Nephron (organoid): ENCODE measurements around the gene TECPR2.

ENCODE experiments used
- H3K27ac Mint-ChIP-seq, 3 experiments: 2 replicates each; pipeline ENCODE4 v1.8.0; 2020; ENCODE audit warnings: mixed read lengths in 3 of 3, mild to moderate bottlenecking in 2 of 3, moderate library complexity in 1 of 3
- H3K27me3 Mint-ChIP-seq: 2 replicates; pipeline ENCODE4 v1.8.0; 2021; ENCODE audit warnings: low read depth, mild to moderate bottlenecking, moderate library complexity, mixed read lengths
- H3K36me3 Mint-ChIP-seq: 2 replicates; pipeline ENCODE4 v1.8.0; 2020; ENCODE audit warnings: low read depth, mixed read lengths
- H3K4me1 Mint-ChIP-seq: 2 replicates; pipeline ENCODE4 v1.8.0; 2020; ENCODE audit warnings: mixed read lengths
- H3K4me3 Mint-ChIP-seq, 3 experiments: 2 replicates each; pipeline ENCODE4 v1.8.0; 2020; ENCODE audit warnings: mild to moderate bottlenecking in 3 of 3, mixed read lengths in 3 of 3, moderate library complexity in 2 of 3
- H3K9me3 Mint-ChIP-seq: 2 replicates; pipeline ENCODE4 v1.8.0; 2020; ENCODE audit warnings: mixed read lengths
- TF ChIP-seq, protein P1 (sequence below), 3 experiments: fragments of 200-600 bp; sonication (generic); IDR thresholded peaks; one replicate each; pipeline ENCODE4 v1.5.0; 2021; ENCODE audit warnings: antibody characterized with exemption in 3 of 3; ENCODE audit not compliant: unreplicated experiment in 3 of 3

Gene TECPR2

DNA sequence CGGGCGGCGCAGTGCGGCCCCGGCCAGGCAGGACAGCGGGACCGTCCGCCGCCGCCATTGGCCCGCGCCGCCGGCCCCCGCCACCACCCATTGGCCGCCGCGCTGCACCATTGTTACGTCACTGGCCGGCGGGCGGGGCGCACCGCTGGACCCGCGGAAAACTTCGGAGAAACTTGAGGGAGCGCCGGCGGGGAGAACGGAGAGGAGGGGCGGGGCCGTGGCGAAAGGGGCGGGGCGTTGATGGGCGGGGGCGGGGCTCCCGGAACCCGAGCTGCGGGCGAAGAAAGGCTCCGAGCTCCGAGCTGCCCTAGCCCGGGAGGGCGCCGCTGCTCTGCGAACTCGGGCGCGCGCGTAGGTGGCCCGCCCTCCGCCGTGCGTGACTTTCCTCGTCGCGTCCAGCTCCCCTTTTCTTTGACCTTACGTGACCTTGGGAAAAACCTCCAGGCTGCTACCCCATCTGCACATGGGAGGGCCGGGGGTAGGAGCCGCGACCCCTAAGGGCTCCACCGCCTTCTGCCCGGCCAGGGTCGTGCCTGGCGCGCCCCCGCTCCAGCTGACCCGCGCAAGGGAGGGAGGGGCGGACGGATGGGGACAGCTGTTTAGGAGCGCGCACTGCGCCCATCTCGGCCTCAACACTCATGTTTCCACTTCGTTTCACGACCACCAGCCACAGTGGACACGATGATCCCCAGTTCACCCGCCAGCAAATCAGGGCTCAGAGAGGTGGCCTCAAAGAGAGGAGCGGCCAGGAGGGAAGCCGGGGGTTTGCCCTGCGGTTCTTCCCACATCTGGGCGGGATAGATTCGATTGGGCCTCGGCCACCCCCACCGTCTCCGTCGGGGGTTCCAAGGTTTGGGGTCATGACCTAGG is 147.2 kb downstream of the TECPR2 start, which contains the start of gene ANKRD9:
Gene ANKRD9, minus strand, starts transcription at position 31 of the 870 bp plus-strand sequence. CDS start 1,887 bp downstream, outside the sequence.
- Mint-ChIP-seq H3K27ac (peak within 1 kb of the TSS in 2 of 3 experiments; percentile 54 to 78), H3K9me3 (no peaks in the 10 kb centered on the region), H3K4me3 (peak within 1 kb of the TSS; percentile 84 to 88 (median 85)), H3K27me3 (peaks cover 7% of the 10 kb centered on the region), H3K4me1 (no peaks in the 10 kb centered on the region), H3K36me3 (no peaks in the 10 kb centered on the region)
- TF ChIP-seq, protein P1, sequence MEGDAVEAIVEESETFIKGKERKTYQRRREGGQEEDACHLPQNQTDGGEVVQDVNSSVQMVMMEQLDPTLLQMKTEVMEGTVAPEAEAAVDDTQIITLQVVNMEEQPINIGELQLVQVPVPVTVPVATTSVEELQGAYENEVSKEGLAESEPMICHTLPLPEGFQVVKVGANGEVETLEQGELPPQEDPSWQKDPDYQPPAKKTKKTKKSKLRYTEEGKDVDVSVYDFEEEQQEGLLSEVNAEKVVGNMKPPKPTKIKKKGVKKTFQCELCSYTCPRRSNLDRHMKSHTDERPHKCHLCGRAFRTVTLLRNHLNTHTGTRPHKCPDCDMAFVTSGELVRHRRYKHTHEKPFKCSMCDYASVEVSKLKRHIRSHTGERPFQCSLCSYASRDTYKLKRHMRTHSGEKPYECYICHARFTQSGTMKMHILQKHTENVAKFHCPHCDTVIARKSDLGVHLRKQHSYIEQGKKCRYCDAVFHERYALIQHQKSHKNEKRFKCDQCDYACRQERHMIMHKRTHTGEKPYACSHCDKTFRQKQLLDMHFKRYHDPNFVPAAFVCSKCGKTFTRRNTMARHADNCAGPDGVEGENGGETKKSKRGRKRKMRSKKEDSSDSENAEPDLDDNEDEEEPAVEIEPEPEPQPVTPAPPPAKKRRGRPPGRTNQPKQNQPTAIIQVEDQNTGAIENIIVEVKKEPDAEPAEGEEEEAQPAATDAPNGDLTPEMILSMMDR (IDR thresholded peaks at IDR 0.05; ENCODE audit: unreplicated experiment in 3 of 3), result no peak

DNA sequence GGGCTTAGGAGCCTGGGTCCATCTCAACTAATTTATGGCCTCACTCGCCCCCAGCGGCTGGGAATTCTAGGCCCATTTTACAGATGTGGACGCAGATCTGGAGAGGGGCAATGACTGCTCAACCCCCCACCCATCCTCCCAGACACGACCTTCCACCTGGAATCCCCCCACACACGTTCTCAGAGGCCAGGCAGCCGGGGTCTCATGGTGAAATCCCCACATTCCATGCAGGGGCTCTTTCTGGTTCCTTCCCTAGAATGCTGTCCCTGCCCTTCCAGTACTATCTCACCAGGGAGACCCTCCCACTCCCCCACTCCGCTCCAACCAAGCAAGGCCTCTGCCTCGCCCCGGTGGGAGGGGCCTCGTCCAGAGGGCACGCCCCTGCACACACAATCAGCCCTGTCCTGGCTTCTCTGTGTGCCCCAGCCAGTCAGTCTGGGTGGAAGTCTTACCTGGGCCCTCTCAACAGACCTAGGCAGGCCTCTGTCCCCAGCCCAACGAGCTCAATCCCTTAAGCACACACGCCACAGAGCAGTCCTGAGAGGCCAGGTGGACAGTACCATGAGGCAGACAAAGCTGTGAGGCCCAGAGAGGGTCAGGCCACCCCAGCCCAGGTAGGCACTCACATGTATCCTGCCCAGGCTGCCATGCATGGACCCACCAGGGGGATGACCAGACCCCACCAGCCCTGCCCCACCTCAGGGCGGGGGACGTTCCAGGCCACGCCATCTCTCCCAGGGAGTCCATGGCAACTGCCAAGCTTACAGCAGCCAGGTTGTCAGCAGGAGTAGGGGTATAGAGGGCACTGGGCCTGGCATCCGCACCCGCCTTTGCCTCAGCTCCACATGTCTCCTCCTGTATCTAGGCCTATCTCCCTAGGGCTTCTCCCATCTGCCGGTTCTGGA is 148.1 kb downstream of the TECPR2 start:
- H3K27ac Mint-ChIP-seq, result peak overlapping the region in 2 of 3 experiments; percentile 28 to 78
- TF ChIP-seq, protein P1 (IDR thresholded peaks at IDR 0.05; ENCODE audit: unreplicated experiment in 3 of 3), result no peak
- H3K4me3 Mint-ChIP-seq, result peak overlapping the region; percentile 84 to 88 (median 85)
- H3K9me3 Mint-ChIP-seq, result no peaks in the 10 kb centered on the region
- peaks cover 7% of the 10 kb centered on the region for H3K27me3 Mint-ChIP-seq
- H3K36me3 Mint-ChIP-seq, result no peaks in the 10 kb centered on the region
- H3K4me1 Mint-ChIP-seq, result no peaks in the 10 kb centered on the region

DNA sequence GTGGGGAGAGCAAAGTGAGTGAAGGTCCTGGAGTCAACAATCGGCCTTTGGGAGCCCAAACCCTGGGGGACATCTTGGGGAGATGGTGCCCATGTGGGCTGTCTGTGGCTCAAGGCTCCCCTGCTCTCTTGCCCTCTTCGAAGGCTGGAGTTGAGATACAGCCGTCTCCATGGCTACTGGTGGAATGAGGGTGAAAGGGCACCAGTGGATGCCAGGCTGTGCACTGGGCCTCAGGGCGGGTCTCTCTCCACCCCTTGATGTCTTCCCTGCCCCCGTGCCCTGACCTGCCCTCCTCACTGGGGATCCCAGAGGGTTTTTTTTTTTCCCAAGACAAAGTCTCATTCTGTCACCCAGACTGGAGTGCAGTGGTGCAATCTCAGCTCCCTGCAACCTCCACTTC is 148.8 kb downstream of the TECPR2 start:
- Mint-ChIP-seq H3K27me3 (peaks cover 7% of the 10 kb centered on the region), H3K4me1 (no peaks in the 10 kb centered on the region), H3K9me3 (no peaks in the 10 kb centered on the region), H3K27ac (no peak overlapping the region), H3K4me3 (peak overlapping the region; percentile 67 to 77 (median 77)), H3K36me3 (no peaks in the 10 kb centered on the region)
- TF ChIP-seq, protein P1 (IDR thresholded peaks at IDR 0.05; ENCODE audit: unreplicated experiment in 3 of 3), result no peak

DNA sequence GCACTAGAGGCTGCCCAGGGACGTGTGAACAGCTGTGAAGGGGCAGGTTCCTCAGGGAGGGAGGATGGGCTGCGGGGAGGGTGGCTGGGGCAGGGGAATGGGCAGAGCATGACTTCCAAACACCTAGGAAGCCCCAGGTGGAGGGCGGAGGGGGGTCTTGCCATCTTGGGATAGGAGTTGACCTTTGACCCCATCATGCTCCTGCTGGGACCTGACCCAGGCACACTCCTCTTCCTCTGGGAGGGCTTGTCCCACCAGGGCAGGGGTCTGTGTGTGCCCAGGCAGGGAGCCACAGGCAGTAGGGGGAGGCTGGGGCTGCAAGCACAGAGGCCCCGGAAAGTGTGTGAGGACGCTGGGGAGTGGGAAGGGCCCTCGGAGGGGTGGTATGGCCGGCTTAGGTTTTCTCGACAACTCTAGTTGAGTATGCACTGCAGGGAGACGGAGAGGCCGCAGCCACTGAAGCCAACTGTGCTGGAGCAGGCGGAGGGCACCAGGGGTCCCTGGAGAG is 150.1 kb downstream of the TECPR2 start:
- TF ChIP-seq, protein P1 (IDR thresholded peaks at IDR 0.05; ENCODE audit: unreplicated experiment in 3 of 3), result no peak
- Mint-ChIP-seq H3K4me3 (peak overlapping the region; percentile 29 to 64 (median 34)), H3K36me3 (no peaks in the 10 kb centered on the region), H3K27ac (no peak overlapping the region), H3K4me1 (no peaks in the 10 kb centered on the region), H3K27me3 (peaks cover 7% of the 10 kb centered on the region), H3K9me3 (no peaks in the 10 kb centered on the region)

DNA sequence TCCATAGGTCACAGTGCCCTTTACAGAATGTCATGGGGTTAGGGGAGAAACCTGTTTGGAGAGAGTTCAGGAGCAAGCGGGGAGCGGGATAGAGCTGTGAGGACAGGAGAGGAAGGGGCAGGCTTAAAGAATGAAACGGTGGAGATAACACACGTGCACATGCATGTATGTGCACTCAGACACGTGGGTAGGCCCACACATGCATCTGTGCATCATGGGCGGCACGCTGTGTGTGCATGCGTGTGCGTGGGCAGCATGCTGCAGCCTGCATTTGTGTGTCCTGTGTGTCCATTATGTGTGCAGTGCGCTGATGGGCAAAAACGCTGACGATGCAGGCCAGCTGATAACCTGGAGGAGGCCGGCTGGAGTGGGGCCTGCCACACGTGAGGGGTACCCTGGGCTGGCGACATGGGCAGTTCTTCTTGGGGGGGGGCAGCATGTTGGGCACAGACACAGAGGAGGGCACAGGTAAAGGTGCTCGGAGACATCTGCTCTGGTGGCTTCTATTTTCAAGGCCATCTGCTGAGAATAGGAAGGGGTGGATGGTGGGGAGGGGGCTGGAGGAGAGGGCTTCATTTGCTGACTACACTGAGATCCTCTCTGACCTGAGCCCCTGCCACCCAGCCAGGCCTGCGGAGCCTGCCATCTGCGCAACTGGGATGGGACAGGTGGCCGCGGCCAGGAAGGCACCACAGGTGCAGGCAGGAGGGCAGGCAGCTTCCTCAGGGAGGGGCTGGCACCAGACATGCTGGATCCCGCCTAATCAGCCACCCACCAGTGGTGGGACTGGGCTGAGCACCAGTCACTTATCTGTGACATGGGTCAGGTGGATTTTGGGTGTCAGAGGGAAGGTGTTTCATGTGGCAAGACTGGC is 151.4 kb downstream of the TECPR2 start:
- no peak overlapping the region for H3K27ac Mint-ChIP-seq
- H3K36me3 Mint-ChIP-seq, result no peaks in the 10 kb centered on the region
- peaks cover 7% of the 10 kb centered on the region for H3K27me3 Mint-ChIP-seq
- TF ChIP-seq, protein P1 (IDR thresholded peaks at IDR 0.05; ENCODE audit: unreplicated experiment in 3 of 3), result no peak
- H3K4me1 Mint-ChIP-seq, result no peaks in the 10 kb centered on the region
- H3K9me3 Mint-ChIP-seq, result no peaks in the 10 kb centered on the region
- H3K4me3 Mint-ChIP-seq, result peak overlapping the region; percentile 20 to 64 (median 50)
